KMS-11 (cell line): Measurements from ENCODE around the gene COG2.

Experiments used
- H2AFZ ChIP-seq: fragments of 200-600 bp; sonication (generic); 2 replicates; pipeline ENCODE4 v1.6.1; 2016; ENCODE audit warnings: antibody characterized with exemption, mixed run types, low read depth
- H3K27ac ChIP-seq: fragments of 200-600 bp; sonication (generic); 2 replicates; pipeline ENCODE4 v1.6.1; 2016; ENCODE audit warnings: mild to moderate bottlenecking, mixed run types
- H3K27me3 ChIP-seq: fragments of 200-600 bp; sonication (generic); 2 replicates; pipeline ENCODE4 v1.6.1; 2017; ENCODE audit warnings: mild to moderate bottlenecking, low read depth, mixed run types, moderate library complexity; ENCODE audit not compliant: insufficient read depth
- H3K36me3 ChIP-seq: fragments of 200-600 bp; sonication (generic); 2 replicates; pipeline ENCODE4 v1.6.1; 2017; ENCODE audit warnings: mild to moderate bottlenecking, mixed run types; ENCODE audit not compliant: insufficient read depth
- H3K4me1 ChIP-seq: fragments of 200-600 bp; sonication (generic); 2 replicates; pipeline ENCODE4 v1.6.1; 2016; ENCODE audit warnings: mild to moderate bottlenecking, low read depth, mixed run types; ENCODE audit not compliant: poor library complexity, severe bottlenecking
- H3K4me2 ChIP-seq: fragments of 200-600 bp; sonication (generic); 2 replicates; pipeline ENCODE4 v1.7.0; 2016; ENCODE audit warnings: mild to moderate bottlenecking, mixed run types
- H3K4me3 ChIP-seq: fragments of 200-600 bp; sonication (generic); IDR thresholded peaks from 2 replicates; pipeline ENCODE4 v1.6.1; 2017; ENCODE audit warnings: low read depth, low read length, mixed read lengths; ENCODE audit not compliant: insufficient read depth
- H3K79me2 ChIP-seq: fragments of 200-600 bp; sonication (generic); 2 replicates; pipeline ENCODE4 v1.6.1; 2016; ENCODE audit warnings: low read depth, mixed run types; ENCODE audit not compliant: insufficient read depth
- H3K9ac ChIP-seq: fragments of 200-600 bp; sonication (generic); 2 replicates; pipeline ENCODE4 v1.6.1; 2016; ENCODE audit warnings: mild to moderate bottlenecking, mixed run types
- H4K20me1 ChIP-seq: fragments of 200-600 bp; sonication (generic); 2 replicates; pipeline ENCODE4 v1.6.1; 2016; ENCODE audit warnings: mild to moderate bottlenecking, mixed run types; ENCODE audit not compliant: insufficient read depth
- CTCF ChIP-seq: fragments of 200-600 bp; sonication (generic); conservative IDR thresholded peaks from 2 replicates; pipeline ENCODE4 v1.6.1; 2017; ENCODE audit warnings: low read depth, mild to moderate bottlenecking, antibody characterized with exemption, low read length, moderate library complexity, mixed read lengths

Gene COG2

GRCh38 chr1:230699716-230700115 is 57.4 kb downstream of the COG2 start:
- H3K79me2 ChIP-seq = no peaks in the 10 kb centered on the region
- H3K27me3 ChIP-seq = no peaks in the 10 kb centered on the region
- no peak for TF ChIP-seq CTCF
- H3K27ac ChIP-seq = no peak overlapping the region
- H3K4me2 ChIP-seq = no peak overlapping the region
- no peaks in the 10 kb centered on the region for H4K20me1 ChIP-seq
- H3K9ac ChIP-seq = no peak overlapping the region
- no peaks in the 10 kb centered on the region for H3K36me3 ChIP-seq
- H3K4me3 ChIP-seq = no peak overlapping the region
- no peaks in the 10 kb centered on the region for H3K4me1 ChIP-seq
- no peak overlapping the region for H2AFZ ChIP-seq

GRCh38 chr1:230700132-230700531 is 57.9 kb downstream of the COG2 start:
- TF ChIP-seq CTCF = no peak

DNA sequence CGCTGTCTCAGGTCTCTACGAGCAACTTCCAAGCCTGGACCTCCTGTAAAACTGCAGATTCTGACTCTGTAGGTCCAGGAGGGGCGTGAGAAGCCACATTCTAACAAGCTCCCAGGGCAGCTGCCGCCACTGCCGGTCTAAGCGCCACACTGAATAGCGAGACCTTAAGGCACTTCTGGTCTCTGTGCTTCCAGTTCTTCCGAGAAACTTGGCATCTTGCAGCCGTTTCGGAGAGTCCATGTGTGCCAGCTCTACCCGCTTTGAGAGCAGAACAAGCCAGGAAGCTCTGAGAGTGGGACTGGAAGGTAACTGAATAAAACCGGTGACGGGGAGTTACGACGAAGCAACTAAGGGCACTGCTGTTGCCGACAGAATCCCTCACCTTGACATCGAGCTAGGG is 59.2 kb downstream of the COG2 start:
- Histone ChIP-seq H2AFZ (no peak overlapping the region), H3K4me1 (no peaks in the 10 kb centered on the region), H4K20me1 (no peaks in the 10 kb centered on the region), H3K27me3 (no peaks in the 10 kb centered on the region), H3K4me3 (no peak overlapping the region), H3K36me3 (no peaks in the 10 kb centered on the region), H3K79me2 (no peaks in the 10 kb centered on the region), H3K4me2 (no peak overlapping the region), H3K27ac (no peak overlapping the region), H3K9ac (no peak overlapping the region)
- no peak for TF ChIP-seq CTCF

More at GRCh38 chr1:230700132-230700531, 57.9 kb downstream of the COG2 start:
- Histone ChIP-seq H4K20me1 (no peaks in the 10 kb centered on the region), H3K4me2 (no peak overlapping the region), H2AFZ (no peak overlapping the region), H3K36me3 (no peaks in the 10 kb centered on the region), H3K27me3 (no peaks in the 10 kb centered on the region), H3K79me2 (no peaks in the 10 kb centered on the region), H3K9ac (no peak overlapping the region), H3K4me1 (no peaks in the 10 kb centered on the region), H3K27ac (no peak overlapping the region), H3K4me3 (no peak overlapping the region)

DNA sequence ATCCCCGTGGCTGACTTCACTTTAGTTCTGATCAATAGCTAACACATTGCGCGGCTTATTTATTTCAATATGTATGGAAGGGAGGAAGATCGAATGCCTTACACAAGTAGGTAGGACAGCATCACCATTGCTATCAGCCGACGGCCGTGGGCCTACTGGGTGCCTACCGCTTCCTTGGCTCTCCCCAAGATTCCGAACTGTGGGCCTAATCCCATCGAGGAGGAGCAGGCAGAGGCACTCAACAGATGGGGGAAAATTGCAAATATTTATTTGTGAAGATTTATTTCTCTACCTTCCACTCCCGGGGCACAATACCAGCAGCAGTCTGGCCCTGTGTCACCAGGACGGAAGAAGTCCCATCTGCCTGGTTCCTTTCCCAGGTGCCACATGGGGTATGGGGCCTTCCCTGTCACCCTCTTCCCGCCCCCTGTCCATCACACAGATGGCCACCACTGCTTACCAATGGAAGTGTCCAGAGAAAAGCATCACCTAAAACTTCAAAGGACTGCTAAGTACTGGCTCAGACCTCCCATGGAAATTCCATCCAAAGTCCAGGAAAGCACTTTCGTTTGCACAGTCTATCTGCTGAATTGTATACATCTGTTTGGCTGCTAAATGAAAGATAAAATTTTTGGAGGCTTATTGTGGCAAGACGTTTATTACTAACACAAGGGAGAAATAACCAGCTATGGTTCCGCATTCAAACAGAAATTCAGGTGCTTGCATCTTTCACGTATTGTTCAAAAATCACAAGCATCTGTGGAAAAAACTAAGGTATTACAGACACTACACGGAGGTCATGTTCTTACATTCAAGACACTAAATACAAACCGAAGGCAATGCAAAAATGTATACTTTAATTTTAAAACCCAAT is 59.9 kb downstream of the COG2 start:
- Histone ChIP-seq H3K36me3 (no peaks in the 10 kb centered on the region), H3K4me1 (no peaks in the 10 kb centered on the region), H3K4me2 (no peak overlapping the region), H3K27me3 (no peaks in the 10 kb centered on the region), H3K9ac (no peak overlapping the region), H4K20me1 (no peaks in the 10 kb centered on the region), H3K79me2 (no peaks in the 10 kb centered on the region), H3K27ac (no peak overlapping the region), H2AFZ (no peak overlapping the region), H3K4me3 (no peak overlapping the region)
- no peak for TF ChIP-seq CTCF
